GM08714 (cell line): Measurements from ENCODE around the gene KCNB1.
"Not testable (repeated sequence)": the region's sequence is repeated elsewhere in the genome, so short reads cannot be mapped to it uniquely, and the experiment has no call there.

Experiments used
- H3K4me3 ChIP-seq: fragments of 200-500 bp; sonication (Bioruptor generic); 2 replicates; pipeline ENCODE4 v1.5.1; 2014; ENCODE audit warnings: mild to moderate bottlenecking, low read length, inconsistent platforms
- ZNF274 ChIP-seq: IDR thresholded peaks from 2 replicates; pipeline ENCODE4 v1.6.1; 2012; ENCODE audit warnings: mild to moderate bottlenecking, low read depth, low read length

Gene KCNB1

GRCh38 chr20:49328790-49329189 is 153.7 kb downstream of the KCNB1 start:
- no peak for TF ChIP-seq ZNF274
- no peak overlapping the region for H3K4me3 ChIP-seq

- H3K4me3 ChIP-seq = no peak overlapping the region
These were observed 156.4 kb downstream of the KCNB1 start for GRCh38 chr20:49326026-49326425.

DNA sequence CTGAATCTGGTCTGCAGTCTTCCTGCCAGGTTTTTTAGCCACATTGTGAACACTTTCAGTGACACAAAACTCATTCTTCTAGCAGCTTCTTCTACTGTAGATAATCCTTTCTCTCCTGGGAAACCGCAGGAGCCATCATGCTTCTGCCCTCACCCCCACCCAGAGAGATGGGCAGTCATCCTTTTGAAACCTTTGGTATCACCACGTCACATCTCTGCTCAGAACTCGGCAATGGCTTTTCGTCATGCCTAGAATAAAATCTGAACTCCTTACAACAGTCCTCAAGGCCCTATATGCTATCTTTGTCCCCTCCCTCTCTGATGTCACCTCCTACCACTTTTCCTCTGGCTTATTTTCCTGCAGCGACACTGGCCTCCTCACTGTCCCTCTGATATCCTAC is 158.2 kb downstream of the KCNB1 start:
- no peak for TF ChIP-seq ZNF274

More at GRCh38 chr20:49326026-49326425, 156.4 kb downstream of the KCNB1 start:
- no peak for TF ChIP-seq ZNF274

GRCh38 chr20:49323622-49324238 is 158.7 kb downstream of the KCNB1 start:
- TF ChIP-seq ZNF274 = no peak
- H3K4me3 ChIP-seq = no peak overlapping the region

More for the DNA sequence above, 158.2 kb downstream of the KCNB1 start:
- H3K4me3 ChIP-seq = no peak overlapping the region

DNA sequence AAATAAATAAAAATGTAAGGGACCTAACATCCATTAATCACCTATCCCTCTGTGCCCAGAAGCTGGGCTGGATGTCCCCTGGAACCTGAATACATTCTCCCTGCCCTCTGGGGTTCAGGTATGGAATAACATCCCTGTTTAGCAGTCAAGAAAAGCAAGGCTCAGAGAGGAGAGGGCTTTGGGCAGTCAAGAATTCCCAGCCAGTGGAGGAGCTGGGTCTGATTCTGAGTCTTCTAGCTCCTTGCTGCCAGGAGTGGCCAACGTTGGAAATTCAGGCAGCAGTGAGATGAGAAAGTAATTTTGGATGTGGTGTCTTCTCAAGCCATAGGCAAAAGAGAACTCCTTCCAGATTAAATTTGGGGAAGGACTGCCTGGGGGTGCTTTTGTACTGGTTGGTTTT is 162.0 kb downstream of the KCNB1 start:
- no peak overlapping the region for H3K4me3 ChIP-seq
- TF ChIP-seq ZNF274 = no peak

- no peak overlapping the region for H3K4me3 ChIP-seq
- no peak for TF ChIP-seq ZNF274
These were observed 163.2 kb downstream of the KCNB1 start for GRCh38 chr20:49319208-49319809.

DNA sequence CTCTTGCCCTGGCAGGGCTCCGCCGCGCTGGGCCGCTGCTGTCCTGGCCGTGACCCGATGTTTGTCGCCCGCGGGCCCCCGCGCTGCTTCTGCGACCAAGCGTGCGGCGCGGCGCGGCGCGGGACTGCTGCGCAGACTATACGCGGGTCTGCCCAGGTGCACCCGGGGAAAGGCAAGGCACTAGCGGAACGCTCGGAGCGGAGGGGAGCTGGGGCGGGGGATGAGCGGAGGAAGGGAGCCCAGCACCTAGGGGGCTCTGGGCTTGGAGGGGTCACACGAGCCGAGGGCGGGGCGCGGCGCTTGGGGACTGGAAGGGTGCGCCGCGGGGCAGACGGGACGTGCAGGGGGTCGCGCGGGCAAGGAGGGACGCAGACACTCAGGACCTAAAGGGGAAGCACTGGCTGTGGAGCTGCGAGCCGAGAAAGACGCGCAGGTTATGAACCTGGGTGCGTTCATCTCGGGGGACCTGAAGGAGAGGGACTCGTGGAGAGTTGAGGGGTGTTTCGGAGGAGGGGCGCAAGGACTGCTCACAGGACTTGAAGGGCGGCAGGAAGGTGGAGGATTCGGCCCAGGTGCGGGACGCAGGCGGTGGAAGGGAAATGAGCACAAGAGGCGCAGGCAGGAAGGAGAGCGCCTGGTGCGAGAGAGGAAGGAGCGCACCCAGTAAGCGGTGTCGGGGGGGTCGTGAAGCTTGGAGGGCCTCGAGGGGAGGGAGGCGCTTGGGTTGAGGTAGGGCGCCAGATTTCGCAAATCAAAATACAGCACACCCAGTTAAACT is 163.8 kb downstream of the KCNB1 start:
- no peak overlapping the region for H3K4me3 ChIP-seq
- no peak for TF ChIP-seq ZNF274

DNA sequence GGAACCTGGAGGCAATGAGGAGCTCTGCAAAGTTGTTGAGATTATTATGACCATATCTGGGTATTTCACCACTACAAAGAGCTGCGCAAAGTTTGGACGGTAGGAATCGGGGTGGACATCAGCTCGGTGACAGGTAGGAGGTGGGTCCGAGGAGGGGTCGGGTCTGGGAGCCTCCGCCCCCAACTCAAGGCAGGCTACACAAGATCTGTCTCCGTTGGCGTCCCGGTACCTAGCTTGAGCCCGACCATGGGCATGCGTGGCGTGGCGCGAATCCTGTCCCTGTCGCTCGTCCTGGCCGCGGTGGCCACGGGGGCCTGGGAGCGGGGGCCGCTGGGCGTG is 164.4 kb downstream of the KCNB1 start:
- TF ChIP-seq ZNF274 = no peak

DNA sequence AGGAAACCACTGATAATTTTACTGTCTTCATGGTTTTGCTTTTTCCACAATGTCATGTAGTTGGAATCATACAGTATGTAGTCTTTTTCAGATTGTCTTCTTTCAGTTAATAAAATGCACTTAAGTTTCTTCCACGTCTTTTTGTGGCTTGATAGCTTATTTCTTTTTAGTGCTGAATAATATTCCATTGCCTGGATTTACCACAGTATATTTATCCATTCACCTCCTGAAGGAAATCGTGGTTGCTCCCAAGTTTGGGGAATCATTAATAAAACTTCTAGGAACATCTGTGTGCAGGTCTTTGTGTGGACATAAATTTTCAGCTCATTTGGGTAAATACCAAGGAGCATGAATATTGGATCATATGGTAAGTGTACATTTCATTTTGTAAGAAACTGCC is 165.8 kb downstream of the KCNB1 start:
- no peak for TF ChIP-seq ZNF274
- no peak overlapping the region for H3K4me3 ChIP-seq

More for the DNA sequence above, 164.4 kb downstream of the KCNB1 start:
- H3K4me3 ChIP-seq = no peak overlapping the region

GRCh38 chr20:49315580-49315979 is 166.9 kb downstream of the KCNB1 start:
- TF ChIP-seq ZNF274 = no peak

GRCh38 chr20:49314052-49314451 is 168.4 kb downstream of the KCNB1 start:
- not testable (repeated sequence) for H3K4me3 ChIP-seq

More at GRCh38 chr20:49315580-49315979, 166.9 kb downstream of the KCNB1 start:
- H3K4me3 ChIP-seq = no peak overlapping the region
